Measurements from ENCODE around the gene PTPRN. TPM values are rescaled to one million over a fixed set of nuclear protein-coding genes. Genes with fewer than 3 reads are reported as not detected.

PTPRN gene
- total and polyA plus RNA-seq, 2 of the 8 experiments (the other 6 are each of a cell fraction or from before 2014, with no cell fraction given) = 5.4 to 8.2 TPM

GRCh38 chr2:219296142-219296541 lies 13.1 kb downstream of the PTPRN start:
- no peak overlapping the region for H2AFZ ChIP-seq (ENCODE audit: low read length)
- no peak overlapping the region for H3K4me2 ChIP-seq (ENCODE audit: insufficient read depth in 1 of 2, low read depth in 2 of 2, low read length in 2 of 2)
- peaks cover 0 to 8% (median 3%) of the 10 kb centered on the region in 4 experiments; a peak in 4 of 7 replicates for H3K4me1 ChIP-seq (replicated peaks in 1 of 4; ENCODE audit: control insufficient read depth in 3 of 4, insufficient read depth in 4 of 4, low read length in 3 of 4)
- H3K79me1 ChIP-seq (ENCODE audit: low read depth, low read length) = no peaks in the 10 kb centered on the region; the same call in 1 of the 2 replicates
- ChIA-PET CTCF (ENCODE audit: partially characterized antibody) (interaction anchor here (0.6 to 11.7 kb wide), 25 partner anchors 8 to 295 kb away, joined by 3 to 220 read pairs (median 7); partner anchors contain the start of genes DNAJB2, GLB1L, PTPRN and SLC23A3), POLR2A (ENCODE audit: partially characterized antibody) (interaction anchor here (1.8 to 4.3 kb wide), 3 partner anchors 10 to 119 kb away, joined by 9 to 33 read pairs (median 13); partner anchors contain the start of genes CNPPD1 and DNAJB2)
- no peaks in the 10 kb centered on the region for H3K79me2 ChIP-seq (ENCODE audit: control insufficient read depth in 1 of 2, insufficient read depth in 2 of 2, low read length in 2 of 2)
- H2BK5ac ChIP-seq (ENCODE audit: low read depth, low read length) = no peak overlapping the region; the same call in 1 of the 2 replicates
- no peak overlapping the region; a peak in 2 of 8 replicates for H3K4me3 ChIP-seq (ENCODE audit: extremely low read depth in 1 of 4, insufficient read depth in 2 of 4, low read depth in 3 of 4, low read length in 4 of 4)
- DNase-seq (ENCODE audit: low read depth in 1 of 2, low spot score in 2 of 2) (no peak), FAIRE-seq (no peak)
- WGBS, 2 experiments (ENCODE audit: extremely low coverage in 1 of 2, insufficient coverage in 1 of 2, insufficient read length in 1 of 2, insufficient replicate concordance in 2 of 2, low coverage in 1 of 2, low lambda C conversion rate in 2 of 2, missing lambda C conversion rate in 1 of 2) = 90% methylated on average over 14 of the region's 14 CpGs; no CpG with 5 or more reads in 1 of the 2 experiments
- H3K27me3 ChIP-seq (replicated peaks in 1 of 4; ENCODE audit: control insufficient read depth in 3 of 4, extremely low read depth in 1 of 4, insufficient read depth in 3 of 4, low read length in 3 of 4) = peaks cover 0 to 36% (median 19%) of the 10 kb centered on the region in 4 experiments; a peak in 6 of 7 replicates
- H3K4ac ChIP-seq (replicated peaks; ENCODE audit: insufficient read length, low read depth, low read length) = peak overlapping the region; percentile 14
- H3K56ac ChIP-seq (replicated peaks; ENCODE audit: insufficient read length, low read depth, low read length) = no peak overlapping the region
- H2BK15ac ChIP-seq (ENCODE audit: low read length) = no peak overlapping the region
- H3K9me3 ChIP-seq (ENCODE audit: insufficient read depth in 2 of 2, low read depth in 1 of 2, low read length in 1 of 2) = 0 out of 4 replicates have a peak, but pooled peaks cover 0 to 5% of the 10 kb centered on the region in 2 experiments
- no peak overlapping the region for H3K9ac ChIP-seq (replicated peaks in 1 of 4; ENCODE audit: extremely low read depth in 1 of 4, low read depth in 3 of 4, low read length in 3 of 4)
- no peak overlapping the region for H3K14ac ChIP-seq (ENCODE audit: insufficient read length)
- no peak overlapping the region for H4K91ac ChIP-seq (replicated peaks; ENCODE audit: insufficient read length, low read length)
- no peak overlapping the region for H2BK120ac ChIP-seq (replicated peaks; ENCODE audit: low read depth, low read length)
- no peak overlapping the region for H4K5ac ChIP-seq (ENCODE audit: insufficient read length, low read depth, low read length)
- no peak overlapping the region for H3K23ac ChIP-seq (ENCODE audit: insufficient read length)
- H2AK5ac ChIP-seq (ENCODE audit: low read depth, low read length) = peak overlapping the region; percentile 57; the same call in 1 of the 2 replicates
- H2BK12ac ChIP-seq (ENCODE audit: low read depth, low read length) = no peak overlapping the region
- H2BK20ac ChIP-seq (ENCODE audit: low read length) = no peak overlapping the region
- no peak overlapping the region for H3K18ac ChIP-seq (ENCODE audit: extremely low read depth, low read length)
- no peaks in the 10 kb centered on the region for H3K36me3 ChIP-seq (ENCODE audit: control insufficient read depth in 2 of 4, insufficient read depth in 4 of 4, low read length in 3 of 4)
- H3K23me2 ChIP-seq (ENCODE audit: low read depth, low read length) = peaks cover 4% of the 10 kb centered on the region; the same call in 1 of the 2 replicates
- no peak overlapping the region for H3K27ac ChIP-seq (ENCODE audit: low read depth, low read length)
- no peak overlapping the region for H4K8ac ChIP-seq (ENCODE audit: extremely low read depth, insufficient read depth, low read length)
- no peaks in the 10 kb centered on the region for H4K20me1 ChIP-seq (replicated peaks in 1 of 2; ENCODE audit: control insufficient read depth in 1 of 2, insufficient read depth in 2 of 2, low read length in 2 of 2)
- TF ChIP-seq CHD2 (IDR thresholded peaks at IDR 0.05; ENCODE audit: low read length) = no peak
- no peak for TF ChIP-seq TEAD4 (IDR thresholded peaks at IDR 0.05; ENCODE audit: low read depth, low read length)
- TF ChIP-seq ATF2 (IDR thresholded peaks at IDR 0.05; ENCODE audit: low read length) = no peak
- TF ChIP-seq GTF2F1 (IDR thresholded peaks at IDR 0.05; ENCODE audit: borderline replicate concordance, low read depth, low read length) = no peak
- no peak for TF ChIP-seq SUZ12 (IDR thresholded peaks at IDR 0.05; ENCODE audit: low read length)
- TF ChIP-seq CEBPB (IDR thresholded peaks at IDR 0.05; ENCODE audit: low read depth, low read length) = no peak
- TF ChIP-seq KDM1A (IDR thresholded peaks at IDR 0.05; ENCODE audit: borderline replicate concordance, low read length) = no peak
- TF ChIP-seq SAP30 (IDR thresholded peaks at IDR 0.05; ENCODE audit: insufficient read depth, insufficient replicate concordance, low read length) = no peak
- no peak for TF ChIP-seq RNF2 (IDR thresholded peaks at IDR 0.05; ENCODE audit: borderline replicate concordance, low read depth, low read length, missing control alignments, poor library complexity, severe bottlenecking)
- no peak for TF ChIP-seq JUN (IDR thresholded peaks at IDR 0.05; ENCODE audit: low read depth, low read length)
- no peak for TF ChIP-seq RFX5 (IDR thresholded peaks at IDR 0.05; ENCODE audit: borderline replicate concordance, low read depth, low read length)
